ENCODE measurements around the gene KNOP1.
A peak's percentile ranks its signal among the peaks of the same experiment; 100 is the strongest.

Gene KNOP1

DNA sequence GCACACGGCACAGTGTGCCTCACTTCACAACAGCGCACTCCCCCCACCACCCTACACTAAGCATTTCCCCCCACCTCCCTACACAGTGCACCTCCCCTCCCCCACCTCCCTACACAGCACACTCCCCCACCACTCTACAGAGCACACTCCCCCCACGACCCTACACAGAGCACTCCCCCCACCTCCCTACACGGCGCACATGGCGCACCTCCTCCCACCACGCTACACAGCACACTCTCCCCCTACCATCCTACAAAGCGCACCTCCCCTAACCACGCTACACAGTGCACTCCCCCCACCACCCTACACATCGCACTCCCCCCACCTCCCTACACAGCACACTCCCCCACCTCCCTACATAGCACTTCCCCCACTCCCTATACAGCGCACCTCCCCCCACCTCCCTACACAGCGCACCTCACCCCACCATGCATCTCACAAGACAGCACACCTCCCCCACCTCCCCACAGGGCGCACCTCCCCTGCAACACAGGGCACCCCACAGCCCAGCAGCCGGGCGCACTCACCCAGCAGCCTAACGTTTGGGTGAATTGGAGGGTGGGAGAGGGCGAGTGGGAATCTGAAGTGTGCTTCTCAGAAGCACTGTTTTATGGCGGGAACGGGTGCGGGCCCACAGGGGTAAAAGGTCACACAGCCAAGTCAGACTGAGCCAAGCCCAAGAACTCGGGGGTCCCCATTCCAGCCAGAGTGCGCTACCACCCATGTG, 10.3 kb downstream of the KNOP1 start:
- no peak for DNase-seq (ENCODE audit: low read depth in 2 of 2)

DNA sequence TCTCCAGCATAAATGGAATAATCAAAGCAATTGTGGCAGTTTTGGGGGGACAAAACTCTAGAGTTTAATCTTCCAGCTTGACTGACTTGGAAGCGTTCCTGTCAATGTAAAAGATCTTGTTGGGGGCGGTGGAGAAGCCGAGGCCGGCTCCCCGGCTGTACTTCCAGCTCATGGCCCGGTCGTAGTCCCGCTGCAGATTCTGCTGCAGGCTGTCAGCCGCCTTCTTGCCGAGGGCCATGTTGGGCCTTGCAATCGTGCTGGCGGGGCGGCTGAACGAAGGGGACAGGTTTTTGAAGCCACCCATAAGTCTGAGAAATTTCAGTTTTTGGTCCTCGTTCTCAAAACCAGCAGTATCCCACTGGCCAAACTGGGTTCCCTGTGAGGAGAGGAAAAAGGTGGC, 11.2 kb downstream of the KNOP1 start:
- DNase-seq (ENCODE audit: low read depth in 2 of 2): no peak

DNA sequence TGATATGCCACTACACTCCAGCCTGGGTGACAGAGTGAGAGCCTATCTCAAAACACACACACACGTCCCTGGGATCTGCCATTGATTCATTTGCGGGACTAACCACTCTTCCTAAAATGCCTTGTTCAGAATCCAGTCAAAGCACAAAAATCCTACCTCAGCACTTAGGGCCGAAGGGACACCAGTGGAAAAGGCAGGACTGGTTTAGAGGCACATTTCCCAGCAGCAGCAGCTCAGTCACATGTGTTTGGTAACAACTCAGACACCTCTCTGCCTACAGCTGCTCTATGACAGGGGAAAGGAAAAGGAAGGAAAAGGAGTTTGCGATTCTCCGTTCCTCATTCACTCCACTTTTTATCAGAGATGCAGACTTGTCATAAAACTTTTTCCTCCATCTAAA, 12.2 kb downstream of the KNOP1 start:
- DNase-seq (ENCODE audit: low read depth in 2 of 2): no peak

DNA sequence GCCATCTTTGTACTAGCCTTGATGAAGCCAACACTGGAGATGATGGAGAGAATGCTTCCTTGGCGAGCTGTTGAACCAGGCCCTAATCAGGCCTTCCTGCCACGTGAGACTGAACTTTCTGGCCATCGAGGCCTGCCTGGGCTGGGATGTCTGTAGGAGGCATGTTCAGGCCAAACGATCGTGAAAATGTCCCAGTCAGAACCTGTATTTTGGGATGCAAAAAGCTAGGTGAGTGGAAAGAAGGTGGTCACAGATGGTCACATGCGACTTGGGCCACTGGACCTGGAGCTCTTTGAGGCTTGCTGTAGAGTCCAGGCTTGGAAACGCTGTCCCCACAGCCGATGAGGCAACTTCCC, 12.9 kb downstream of the KNOP1 start:
- no peak for DNase-seq (ENCODE audit: low read depth in 2 of 2)

DNA sequence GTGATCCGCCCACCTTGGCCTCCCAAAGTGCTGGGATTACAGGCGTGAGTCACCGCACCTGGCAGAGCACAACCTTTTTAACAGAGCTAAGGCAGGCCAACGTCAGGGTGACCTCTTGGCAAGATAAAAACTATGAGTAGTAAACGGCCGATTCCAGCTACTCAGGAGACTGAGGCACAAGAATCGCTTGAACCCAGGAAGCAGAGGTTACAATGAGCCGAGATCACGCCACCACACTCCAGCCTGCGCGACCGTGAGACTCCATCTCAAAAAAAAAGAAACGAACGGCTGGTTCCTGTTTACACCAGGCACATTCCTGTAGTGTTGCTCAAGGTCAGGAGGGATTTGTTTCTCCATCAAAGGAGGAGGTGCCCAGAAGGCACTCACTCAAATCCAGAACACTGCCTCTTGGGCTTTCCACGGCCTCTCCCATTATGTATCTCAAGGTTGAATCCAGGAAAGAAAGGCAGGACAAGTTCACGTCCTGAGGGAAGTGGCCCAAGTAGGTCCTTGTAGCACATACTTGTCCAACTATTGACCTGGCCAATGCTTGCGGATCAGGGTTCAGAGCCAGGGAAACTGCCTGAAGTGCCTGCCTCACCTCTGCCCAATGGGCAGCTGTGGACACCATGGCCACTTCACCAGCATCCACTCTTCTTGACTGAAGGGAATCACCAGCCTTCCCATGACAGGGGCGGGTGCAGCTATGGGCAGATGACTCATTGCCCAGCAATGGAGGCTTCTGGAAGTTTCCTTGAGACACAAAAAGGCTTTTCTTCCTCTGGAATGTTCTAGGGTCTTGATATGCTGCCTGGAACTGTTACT, 13.5 kb downstream of the KNOP1 start:
- DNase-seq (ENCODE audit: low read depth in 2 of 2): no peak

DNA sequence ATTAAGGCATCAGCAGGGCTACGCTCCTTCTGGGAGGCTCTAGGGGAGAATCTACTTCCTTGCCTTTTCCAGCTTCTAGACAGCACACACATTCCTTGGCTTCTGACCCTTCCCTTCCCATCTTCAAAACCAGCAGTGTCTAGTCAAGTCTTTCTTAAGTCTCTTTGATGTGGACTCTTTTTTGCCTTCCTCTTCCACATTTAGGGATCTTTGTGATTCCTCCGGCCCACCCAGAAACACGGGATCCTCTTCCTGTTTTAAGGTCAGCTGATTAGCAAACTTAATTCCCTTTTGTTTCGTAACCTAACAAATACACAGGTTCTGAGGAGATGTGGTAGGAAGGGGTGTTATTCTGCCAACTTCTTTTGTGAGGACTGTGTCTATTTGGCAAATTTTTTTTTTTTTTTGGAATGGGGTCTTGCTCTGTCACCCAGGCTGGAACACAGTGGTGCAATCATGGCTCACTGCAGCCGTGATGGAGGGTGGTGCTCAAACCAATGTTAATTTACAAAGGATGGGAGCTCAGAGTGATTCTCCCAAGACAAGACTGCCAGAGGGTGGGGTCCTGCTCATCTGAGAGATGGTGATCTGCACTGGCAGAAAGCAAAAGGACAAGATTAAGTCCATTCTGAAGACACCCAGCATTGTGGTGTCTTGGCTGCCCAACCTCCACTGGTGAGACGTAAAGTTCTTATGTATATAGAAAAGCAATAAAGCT, 14.7 kb downstream of the KNOP1 start:
- no peak for DNase-seq (ENCODE audit: low read depth in 2 of 2)

DNA sequence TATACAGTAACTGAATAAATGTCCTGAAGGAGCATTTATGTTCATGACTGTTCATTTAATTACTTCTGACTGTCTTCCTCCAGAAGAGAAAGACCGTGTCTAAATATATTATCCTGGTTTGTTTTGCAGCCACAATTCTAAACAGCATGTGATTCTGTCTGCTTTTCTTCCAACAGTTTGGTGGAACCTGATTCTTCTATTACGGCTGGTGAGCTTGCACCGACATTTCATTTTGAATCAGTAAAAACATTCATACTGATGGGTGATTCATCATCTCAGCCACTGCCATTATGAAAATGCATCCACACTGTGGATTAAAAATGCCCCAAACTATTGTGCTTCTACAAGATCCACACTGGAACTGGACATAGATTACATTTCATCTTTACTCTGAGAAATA, 16.9 kb downstream of the KNOP1 start:
- no peak for DNase-seq (ENCODE audit: low read depth in 2 of 2)

DNA sequence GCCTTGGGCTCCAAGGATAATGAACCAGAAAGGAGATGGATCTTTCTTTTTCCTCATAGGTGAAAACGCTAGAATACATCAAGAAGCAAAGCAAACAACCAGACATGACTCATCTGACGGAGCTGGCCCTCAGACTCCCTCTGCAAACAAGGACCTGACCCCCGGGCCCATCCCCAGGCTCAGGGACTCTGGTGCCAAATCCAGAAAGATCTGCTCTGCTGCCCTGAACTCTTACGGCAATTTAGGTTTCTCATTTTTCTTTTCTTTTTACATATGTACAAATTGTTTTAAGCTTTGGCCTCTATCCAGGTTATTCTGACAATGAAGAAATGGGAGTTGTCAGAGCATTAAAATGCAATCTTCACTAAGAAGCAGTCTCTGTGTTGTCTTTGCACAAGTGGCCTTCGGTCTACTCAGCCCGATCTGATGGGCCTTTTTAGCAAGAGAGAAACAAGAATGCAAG, 17.7 kb downstream of the KNOP1 start:
- DNase-seq (ENCODE audit: low read depth in 2 of 2): no peak

DNA sequence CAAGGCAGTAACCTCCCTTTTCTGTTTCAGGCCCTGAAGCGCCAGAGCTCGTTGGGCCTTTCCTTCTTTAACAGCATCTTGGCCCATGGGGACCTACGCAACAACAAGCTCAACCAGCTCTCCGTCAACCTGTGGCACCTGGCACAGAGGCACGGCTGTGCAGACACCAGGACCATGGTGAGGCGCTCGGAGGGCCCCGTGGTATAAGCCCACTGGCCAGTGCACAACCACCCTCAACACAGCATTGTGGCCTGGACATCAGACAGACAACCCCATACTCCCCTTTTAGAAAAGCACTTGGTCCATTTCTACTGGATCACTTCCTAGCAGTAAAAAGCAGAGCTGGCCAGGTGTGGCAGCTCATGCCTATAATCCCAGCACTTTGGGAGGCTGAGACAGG, 18.6 kb downstream of the KNOP1 start:
- DNase-seq (ENCODE audit: low read depth in 2 of 2): no peak

DNA sequence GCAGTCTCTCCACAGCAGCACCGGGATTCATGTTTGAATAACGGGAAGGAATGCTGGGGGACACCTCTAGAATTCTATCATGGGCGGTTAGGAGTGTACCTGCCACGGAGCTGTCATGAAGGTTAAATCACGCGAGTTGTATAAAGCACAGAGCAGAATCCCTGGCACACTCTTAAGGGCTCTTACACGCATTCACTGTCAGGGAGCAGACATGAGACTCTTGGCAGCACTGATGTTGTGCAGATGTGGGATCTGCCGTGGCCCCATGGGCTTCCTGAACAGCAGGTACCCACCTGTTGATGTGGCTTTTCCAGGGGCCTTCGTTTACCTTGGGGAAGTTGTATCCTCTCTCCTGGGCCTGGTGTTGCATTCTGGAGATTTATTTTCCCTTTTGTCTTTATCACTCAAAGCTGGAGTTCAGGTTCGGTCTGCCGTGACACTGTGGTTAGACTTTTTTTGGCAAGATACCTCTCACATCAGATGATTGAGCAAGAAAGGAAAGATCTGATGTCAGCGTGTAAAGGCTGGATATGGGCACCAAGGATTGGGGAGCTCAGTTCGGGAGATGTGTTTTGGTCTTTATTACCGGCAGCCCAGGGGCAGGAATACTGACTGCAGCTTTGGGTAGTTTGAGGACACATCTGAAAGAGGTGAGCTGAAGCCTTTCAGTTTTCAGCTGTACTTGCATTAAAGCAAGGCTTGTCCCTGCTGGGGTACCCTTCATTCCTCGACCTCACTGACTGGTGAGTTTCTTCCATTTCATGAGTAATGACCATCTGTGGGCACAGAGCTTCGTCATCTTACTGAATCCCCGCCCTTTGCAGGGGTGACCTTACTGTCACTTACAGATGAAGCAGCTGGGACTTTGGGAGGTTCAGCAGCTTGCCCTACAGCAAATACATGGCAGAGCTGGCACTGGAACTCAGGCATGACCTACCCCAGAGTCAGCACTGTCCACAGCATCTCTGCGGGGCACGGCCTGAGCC, 19.3 kb downstream of the KNOP1 start:
- no peak for DNase-seq (ENCODE audit: low read depth in 2 of 2)

DNA sequence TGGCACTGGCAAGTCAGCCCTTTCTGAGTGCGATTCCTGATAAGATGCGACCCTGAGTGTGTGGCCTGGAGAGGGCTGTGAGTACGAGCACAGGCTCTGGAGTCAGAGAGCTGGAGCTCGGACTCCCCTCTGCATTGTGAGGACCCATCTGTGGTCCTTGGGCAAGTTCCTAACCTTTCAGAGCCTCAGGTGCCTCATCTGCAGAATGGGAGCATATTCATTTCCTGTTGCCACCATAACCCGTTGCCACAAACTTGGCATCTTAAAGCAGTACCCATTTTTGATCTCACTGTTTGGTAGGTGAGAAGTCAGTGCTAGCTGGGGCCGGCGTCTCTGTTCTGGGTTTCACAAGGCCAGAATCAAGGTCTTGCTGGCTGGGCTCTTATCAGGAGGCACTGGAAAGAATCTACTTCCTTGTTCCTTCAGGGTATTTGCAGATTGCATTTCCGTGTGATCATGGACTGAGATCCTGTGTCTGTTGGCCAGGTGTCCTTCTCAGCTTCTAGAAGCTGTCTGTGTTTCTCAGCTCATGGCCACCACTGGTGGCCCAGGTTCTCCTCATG, 20.2 kb downstream of the KNOP1 start:
- no peak for DNase-seq (ENCODE audit: low read depth in 2 of 2)

DNA sequence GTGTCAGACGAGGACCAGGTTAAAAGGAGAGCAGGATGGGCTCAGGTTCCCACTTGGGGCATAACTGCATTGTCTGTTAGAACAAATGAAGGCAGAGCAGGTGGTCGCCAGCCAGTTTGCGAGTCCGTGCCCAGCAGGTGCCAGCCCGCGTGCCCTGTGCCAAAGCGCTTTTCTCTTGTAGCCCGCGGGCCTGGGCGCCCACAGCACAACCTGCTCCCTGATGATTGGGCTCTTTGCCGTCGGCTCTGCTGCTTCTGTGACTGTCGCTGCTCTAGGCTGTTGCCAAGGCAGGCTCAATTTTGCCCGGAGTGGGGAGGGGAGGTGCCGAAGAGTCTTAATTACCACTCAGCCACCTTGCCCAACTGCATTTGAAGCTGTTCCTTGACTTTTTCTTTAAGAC, 21.1 kb downstream of the KNOP1 start:
- DNase-seq (ENCODE audit: low read depth in 2 of 2): no peak

DNA sequence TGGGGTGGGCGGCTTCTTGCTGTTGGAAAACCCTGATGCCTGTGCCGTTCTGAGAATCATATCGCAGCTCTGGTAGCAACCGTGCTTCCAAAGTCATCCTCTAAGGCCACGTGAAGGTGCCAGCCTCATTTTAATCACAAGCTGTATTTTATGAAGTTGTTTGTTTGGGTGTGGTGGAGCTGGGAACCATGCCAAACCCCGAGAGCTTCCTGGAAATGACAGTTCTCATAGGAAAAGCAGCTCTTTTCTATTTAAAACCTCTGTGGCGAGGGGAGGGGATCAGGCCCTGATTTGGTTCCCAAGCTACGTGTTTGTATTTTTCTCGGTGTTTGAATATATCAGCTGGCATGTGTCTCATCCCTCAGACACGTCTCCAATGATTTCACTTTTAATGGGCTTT, 21.7 kb downstream of the KNOP1 start:
- DNase-seq (ENCODE audit: low read depth in 2 of 2): peak in 1 of 2 experiments; percentile 15

DNA sequence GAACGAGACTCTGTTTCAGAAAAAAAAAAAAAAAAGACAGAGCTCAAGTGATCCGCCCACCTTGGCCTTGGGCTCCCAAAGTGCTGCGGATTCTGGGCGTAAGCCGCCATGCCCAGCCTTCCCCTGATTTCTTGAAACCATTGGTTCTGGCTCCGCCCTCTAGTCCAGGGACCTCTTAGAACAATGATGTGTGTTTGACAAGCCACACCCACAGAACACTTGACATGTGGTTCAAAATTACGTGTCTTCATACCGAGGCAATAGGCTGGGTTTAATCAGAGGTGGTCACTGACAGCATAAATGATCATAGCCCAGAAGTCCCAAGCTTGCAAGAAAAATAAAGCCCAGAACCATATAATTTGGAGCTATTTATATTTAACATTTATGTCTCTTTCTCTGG, 23.0 kb downstream of the KNOP1 start:
- no peak for DNase-seq (ENCODE audit: low read depth in 2 of 2)

DNA sequence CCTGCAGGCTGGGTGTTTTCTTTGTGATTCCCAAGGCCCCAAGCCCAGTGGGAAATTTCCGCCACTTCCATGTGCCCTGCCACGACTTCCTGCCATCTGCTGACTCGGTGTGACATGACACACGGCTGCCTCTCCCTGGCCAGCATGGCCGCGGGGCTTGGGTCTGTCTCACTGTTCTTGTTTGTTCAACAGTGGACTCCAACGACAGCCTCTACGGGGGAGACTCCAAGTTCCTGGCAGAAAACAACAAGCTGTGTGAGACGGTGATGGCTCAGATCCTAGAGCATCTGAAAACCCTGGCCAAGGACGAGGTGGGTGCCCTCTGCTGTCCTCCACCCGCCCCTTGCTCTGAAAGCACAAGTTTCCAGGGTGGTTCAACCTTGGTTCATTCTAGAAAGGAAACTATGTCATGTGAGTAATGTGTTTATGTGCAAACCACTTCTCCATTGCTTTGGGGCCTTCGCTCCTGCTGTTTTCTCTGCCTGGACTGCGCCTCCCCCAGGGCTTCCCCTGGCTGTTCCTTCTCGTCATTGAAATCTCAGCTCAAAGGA, 26.8 kb downstream of the KNOP1 start:
- no peak for DNase-seq (ENCODE audit: low read depth in 2 of 2)

DNA sequence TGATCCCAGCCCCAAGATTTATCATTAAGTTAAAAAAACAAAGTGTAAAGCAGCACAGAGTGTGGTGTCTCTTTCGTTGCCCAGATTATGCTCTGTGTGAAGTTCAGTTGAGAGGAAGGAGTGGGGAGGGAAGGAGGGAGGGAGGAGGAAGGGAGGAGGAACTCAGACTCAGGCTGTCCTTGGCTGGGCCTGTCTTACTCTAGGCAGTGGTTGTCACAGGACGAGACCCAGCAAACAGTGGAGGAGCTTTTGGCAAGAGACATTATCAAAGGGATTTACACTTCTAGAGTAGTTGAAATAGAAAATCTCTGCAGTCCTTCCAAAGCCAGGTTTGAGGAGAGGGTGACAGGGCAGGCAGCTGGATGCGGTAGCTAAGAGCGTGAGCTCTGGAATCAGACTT, 27.8 kb downstream of the KNOP1 start:
- no peak for DNase-seq (ENCODE audit: low read depth in 2 of 2)

DNA sequence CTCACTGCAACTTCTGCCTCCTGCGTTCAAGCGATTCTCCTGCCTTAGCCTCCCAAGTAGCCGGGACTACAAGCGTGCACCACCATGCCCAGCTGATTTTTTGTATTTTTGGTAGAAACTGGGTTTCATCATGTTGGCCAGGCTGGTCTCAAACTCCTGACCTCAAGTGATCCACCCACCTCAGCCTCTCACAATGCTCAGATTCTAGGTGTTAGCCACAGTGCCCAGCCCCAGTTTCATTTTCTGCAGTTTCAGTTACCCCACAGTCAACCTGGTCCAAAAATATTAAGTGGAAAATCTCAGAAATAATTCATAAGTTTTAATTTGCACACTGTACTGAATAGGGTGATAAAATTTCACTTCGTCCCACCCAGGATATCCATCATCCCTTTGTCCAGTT, 28.7 kb downstream of the KNOP1 start:
- no peak for DNase-seq (ENCODE audit: low read depth in 2 of 2)

DNA sequence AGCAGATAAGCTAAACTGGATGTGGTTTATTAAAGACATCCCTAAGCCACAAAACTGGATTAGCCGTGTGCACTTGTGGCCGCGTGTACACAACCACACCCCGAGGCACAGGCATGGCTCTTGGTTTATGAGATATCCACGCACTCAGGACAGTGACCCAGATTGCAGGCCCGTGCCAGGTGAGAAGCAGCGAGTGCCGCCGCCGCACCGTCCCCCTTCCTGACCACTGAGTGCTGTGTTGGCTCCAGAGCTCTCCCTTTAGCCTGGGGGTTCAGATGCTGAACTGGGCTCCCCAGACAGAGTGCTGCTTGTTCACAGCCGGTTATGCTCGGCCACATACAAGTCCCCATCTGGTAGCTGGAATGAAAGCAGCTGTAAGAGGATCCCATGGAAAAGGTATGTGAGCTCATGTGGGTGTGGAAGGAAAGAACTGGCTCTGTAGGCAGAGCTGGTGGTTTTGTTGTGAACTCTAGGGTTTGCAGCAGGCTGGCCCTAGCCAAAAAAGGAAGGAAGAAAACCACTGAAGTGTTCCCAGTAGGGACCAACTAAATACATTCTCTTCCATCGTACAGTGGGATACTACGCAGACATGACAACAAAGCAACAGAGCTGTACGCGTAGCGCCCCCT, 29.5 kb downstream of the KNOP1 start:
- no peak for DNase-seq (ENCODE audit: low read depth in 2 of 2)

DNA sequence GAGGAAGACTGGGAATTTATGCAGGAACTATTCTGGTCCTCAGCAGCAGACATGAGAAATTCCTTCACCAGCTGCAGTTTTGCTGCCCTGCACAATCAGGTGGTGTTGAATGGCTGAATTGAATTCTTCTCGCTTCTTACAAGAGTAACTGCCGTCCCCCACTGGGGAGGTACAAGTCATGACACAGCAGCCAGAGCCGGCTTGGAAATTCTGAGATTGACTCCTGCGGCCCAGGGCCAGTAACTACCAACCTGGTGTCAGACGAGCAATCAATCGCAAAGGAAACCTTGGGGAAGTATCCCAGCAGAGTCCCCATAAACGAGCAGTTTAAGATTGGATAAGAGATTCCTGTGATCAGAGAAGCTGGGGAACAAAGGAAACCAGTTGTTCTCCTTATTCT, 30.7 kb downstream of the KNOP1 start:
- no peak for DNase-seq (ENCODE audit: low read depth in 2 of 2)

DNA sequence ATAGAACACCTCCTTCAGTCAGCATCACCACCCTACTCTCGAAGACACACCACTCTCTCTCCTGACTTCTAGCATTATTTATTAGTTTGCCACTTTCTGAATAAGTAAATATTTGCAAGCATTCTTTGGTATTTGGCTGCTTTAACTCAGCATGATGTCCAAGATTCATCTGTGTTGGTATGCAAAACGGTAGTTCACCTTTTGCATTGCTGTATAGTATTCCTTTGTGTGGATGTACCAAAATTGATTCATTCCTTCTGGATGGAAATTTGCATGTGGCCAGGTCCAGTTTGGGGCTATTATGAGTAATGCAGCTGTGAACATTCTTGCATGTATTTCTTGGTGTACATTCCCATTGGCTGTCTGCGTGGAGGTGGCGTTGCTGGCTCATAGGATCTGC, 32.9 kb downstream of the KNOP1 start:
- no peak for DNase-seq (ENCODE audit: low read depth in 2 of 2)
